Fibroblast of the aortic adventitia (primary cell): Measurements from ENCODE around the gene TMEM245. TPM values are rescaled to one million over a fixed set of nuclear protein-coding genes. Genes with fewer than 3 reads are reported as not detected.

Source experiments
- DNase-seq: peaks from one replicate; pipeline ENCODE4 v3.0.0-alpha.2; 2010; ENCODE audit warnings: low read depth
- H3K4me3 ChIP-seq: 2 replicates; pipeline ENCODE4 v1.5.1; 2011; ENCODE audit warnings: low read depth, mild to moderate bottlenecking, control low read depth, low read length, moderate library complexity
- total RNA-seq: library from RNA; depleted of rRNA; stranded (reverse); fragments of >200 nt; gene quantifications from 2 replicates; pipeline ENCODE4 v1.2.3, GENCODE V29; 2012; ENCODE audit warnings: low replicate concordance
- TF ChIP-seq, protein P1 (sequence below): IDR thresholded peaks from 2 replicates; pipeline ENCODE4 v1.5.1; 2011; ENCODE audit warnings: mild to moderate bottlenecking, low read length, control low read depth, inconsistent platforms; ENCODE audit not compliant: insufficient read depth

The TMEM245 gene
- total RNA-seq = 51.2 and 88.9 TPM in 2 replicates

DNA sequence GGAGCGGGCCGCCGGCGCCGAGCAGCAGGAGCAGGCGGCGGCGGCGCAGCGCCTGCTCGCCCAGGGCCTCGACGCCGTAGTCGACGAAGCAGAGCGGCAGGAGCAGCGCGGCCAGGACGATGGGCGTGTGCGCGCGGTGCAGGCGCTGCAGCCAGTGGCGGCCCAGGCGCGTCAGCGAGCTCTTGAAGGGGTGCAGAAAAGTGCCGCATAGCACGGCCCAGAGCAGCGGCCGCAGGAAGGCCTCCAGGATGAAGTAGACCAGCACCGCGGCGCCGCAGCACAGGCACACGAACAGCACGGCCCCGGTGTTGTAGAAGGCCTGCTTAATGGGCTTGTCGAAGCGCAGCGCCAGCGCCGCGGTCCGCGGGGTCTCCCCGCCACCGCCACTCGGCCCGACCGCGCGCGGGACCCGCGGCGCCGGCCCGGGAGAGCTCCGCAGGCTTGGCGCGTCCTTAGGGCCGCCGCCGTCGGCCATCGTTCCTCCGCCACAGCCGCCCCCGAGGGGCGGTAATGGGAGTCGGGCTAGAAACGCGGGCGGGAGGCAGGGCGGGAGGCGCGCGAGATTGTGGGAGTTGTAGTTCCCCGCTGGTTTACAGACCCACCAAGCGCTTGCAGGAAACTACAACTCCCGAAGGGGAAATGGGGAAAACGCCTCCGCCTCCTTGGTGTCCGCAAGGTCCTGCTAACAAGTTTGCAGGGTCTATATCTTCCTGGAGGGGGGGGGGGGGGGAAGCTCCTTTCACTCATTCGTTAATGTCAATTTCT lies at the start of gene TMEM245:
TSS of gene TMEM245 (minus strand) at position 509 of the 765 bp plus-strand sequence. CDS start at position 475, 34 bp downstream.
- TF ChIP-seq, protein P1, sequence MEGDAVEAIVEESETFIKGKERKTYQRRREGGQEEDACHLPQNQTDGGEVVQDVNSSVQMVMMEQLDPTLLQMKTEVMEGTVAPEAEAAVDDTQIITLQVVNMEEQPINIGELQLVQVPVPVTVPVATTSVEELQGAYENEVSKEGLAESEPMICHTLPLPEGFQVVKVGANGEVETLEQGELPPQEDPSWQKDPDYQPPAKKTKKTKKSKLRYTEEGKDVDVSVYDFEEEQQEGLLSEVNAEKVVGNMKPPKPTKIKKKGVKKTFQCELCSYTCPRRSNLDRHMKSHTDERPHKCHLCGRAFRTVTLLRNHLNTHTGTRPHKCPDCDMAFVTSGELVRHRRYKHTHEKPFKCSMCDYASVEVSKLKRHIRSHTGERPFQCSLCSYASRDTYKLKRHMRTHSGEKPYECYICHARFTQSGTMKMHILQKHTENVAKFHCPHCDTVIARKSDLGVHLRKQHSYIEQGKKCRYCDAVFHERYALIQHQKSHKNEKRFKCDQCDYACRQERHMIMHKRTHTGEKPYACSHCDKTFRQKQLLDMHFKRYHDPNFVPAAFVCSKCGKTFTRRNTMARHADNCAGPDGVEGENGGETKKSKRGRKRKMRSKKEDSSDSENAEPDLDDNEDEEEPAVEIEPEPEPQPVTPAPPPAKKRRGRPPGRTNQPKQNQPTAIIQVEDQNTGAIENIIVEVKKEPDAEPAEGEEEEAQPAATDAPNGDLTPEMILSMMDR = no peak
- DNase-seq = peak; percentile 99
- H3K4me3 ChIP-seq = peak within 1 kb of the TSS; percentile 88

DNA sequence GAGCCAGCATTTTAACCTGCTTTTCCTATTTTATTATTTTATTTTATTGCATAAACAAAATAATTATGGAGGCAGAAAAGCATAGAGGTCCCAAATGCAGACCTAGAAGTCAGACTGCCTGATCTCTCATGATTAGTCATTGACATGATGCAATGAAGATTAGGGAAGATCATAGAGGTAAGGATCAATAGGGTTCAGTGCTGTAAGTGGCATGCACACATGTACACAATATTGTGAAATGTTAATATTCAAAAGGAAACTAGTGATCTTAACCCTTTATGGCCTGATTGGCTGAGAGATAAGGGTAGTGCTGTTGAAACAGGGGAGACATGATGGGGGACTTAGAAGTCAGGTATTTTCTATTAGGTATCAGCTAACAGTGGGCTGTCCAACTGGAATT lies 48.4 kb upstream of the TMEM245 start:
- TF ChIP-seq, protein P1 = no peak
- H3K4me3 ChIP-seq = no peak overlapping the region
- DNase-seq = no peak

- TF ChIP-seq, protein P1 = no peak
- no peak overlapping the region for H3K4me3 ChIP-seq
- DNase-seq = no peak
Measured at GRCh38 chr9:109167716-109168115, 48.0 kb upstream of the TMEM245 start.

GRCh38 chr9:109166771-109167601 lies 47.2 kb upstream of the TMEM245 start, which contains the start of gene FRRS1L:
FRRS1L (minus strand) TSS chr9:109167249; CDS start chr9:109167138, 111 bp downstream.
- H3K4me3 ChIP-seq = peak within 1 kb of the TSS; percentile 17
- no peak for DNase-seq
- TF ChIP-seq, protein P1 = no peak

- DNase-seq = no peak
- TF ChIP-seq, protein P1 = no peak
Measured at GRCh38 chr9:109166171-109166770, 46.5 kb upstream of the TMEM245 start.

DNA sequence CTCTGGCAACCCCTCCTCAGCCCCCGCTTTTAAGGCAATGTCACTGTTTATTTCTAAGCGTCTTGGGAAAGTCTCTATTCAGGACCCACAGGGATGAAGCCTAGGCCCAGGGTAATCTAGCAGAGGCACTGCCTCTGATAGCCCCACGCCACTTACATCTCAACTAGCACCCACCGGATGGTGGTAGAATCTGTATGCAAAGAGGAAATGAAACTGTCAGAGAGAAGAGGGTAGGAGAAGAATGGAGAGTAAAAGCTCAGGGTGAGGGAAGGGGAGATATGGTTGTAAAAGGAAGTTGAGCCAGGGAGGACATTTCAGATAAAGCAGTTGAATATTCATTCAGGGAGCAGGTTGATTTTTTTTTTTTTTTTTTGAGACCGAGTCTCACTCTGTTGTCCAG lies 44.3 kb upstream of the TMEM245 start:
- DNase-seq = no peak
- TF ChIP-seq, protein P1 = no peak
- no peak overlapping the region for H3K4me3 ChIP-seq

More at GRCh38 chr9:109166171-109166770, 46.5 kb upstream of the TMEM245 start:
- H3K4me3 ChIP-seq = no peak overlapping the region
